OCI-LY3 (cell line): ENCODE data around the gene C5orf47.

Experiments
- CTCF ChIP-seq: fragments of 200-600, 300-600 bp; sonication (generic); IDR thresholded peaks from 2 replicates; pipeline ENCODE4 v1.5.1; 2014; ENCODE audit warnings: antibody characterized with exemption, low read length, low read depth
- EZH2phosphoT487 ChIP-seq: fragments of 200-600 bp; shearing (Covaris generic); IDR thresholded peaks from 2 replicates; pipeline ENCODE4 v1.6.1; 2018; ENCODE audit warnings: antibody characterized with exemption, mixed run types, low read depth

DNA sequence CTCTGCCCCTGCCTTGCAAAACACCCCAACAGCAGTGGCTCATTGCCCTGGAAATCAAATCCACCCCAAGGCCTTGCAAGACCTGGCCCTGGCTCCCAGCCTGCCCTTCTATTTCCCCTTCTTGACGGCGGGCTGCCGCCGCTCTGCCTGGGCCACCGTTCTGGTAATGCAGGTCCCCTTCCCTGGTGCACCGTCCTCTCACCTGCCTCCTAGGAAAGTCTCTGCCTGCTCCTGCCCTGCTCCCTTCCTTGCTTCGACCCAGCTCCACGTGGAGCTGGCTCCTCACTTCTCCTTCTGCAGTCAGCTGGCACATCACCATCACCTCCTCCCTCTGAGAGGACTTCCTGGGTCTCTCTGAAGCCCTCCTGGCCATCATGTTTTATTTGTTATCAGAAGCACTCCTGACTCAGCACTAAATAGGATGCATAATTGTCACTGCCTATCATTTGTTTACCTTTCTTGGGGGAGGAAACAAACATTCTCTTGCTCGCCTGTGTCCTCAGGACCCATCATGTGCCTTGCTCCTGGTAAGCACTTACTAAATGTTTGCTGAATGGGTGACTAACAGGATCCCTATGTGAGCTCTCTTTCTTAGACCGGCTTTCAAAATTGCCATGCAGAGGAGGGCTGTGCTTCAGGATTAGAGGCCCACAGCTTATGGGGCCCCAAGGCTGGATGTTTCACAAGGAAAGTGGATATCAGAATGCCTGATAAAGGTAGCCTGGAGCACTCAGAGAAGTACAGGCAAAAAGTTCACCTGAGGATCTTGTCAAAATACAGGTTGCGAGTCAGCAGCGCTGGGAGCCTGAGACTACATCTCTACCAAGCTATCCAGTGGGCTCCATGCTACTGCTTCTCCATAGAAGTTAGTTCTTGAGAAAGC lies 19.6 kb upstream of the C5orf47 start:
- no peak for TF ChIP-seq CTCF
- TF ChIP-seq EZH2phosphoT487, result no peak
